Umbilical cord (tissue), 2 donors: ENCODE measurements around the gene TBX5. TPM values are rescaled to one million over a fixed set of nuclear protein-coding genes. Genes with fewer than 3 reads are reported as not detected.

Source experiments
- DNase-seq: peaks from one replicate; pipeline ENCODE4 v3.0.0-alpha.2; 2015; ENCODE audit warnings: low spot score
- total RNA-seq: library from RNA; depleted of rRNA; stranded (reverse); fragments of >200 nt; gene quantifications from one replicate; pipeline ENCODE4 v1.2.3, GENCODE V29; 2014; ENCODE audit warnings: low replicate concordance; ENCODE audit not compliant: insufficient read depth

TBX5 gene
- total RNA-seq, 1 donor from 2014 or later: 2.9 TPM

DNA sequence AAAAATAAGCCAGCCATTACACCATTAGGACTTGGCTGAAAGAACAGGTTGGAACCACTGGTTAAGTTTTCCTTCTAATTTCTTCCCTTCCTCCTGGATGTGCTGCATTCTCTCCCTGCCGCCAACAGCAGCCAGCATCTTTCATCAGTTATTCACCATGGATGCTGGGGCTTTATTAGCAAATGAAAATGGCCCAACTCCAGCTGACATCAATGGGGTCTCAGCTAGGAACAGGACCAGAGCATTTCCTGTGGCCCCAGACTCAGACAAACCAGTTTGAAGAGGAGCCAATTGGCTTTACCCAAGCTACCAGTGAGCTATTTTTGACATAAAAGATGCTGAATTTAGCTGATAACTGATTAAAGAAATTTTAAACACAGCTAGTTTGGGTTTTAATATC is 26.0 kb upstream of the TBX5 start:
- no peak for DNase-seq

DNA sequence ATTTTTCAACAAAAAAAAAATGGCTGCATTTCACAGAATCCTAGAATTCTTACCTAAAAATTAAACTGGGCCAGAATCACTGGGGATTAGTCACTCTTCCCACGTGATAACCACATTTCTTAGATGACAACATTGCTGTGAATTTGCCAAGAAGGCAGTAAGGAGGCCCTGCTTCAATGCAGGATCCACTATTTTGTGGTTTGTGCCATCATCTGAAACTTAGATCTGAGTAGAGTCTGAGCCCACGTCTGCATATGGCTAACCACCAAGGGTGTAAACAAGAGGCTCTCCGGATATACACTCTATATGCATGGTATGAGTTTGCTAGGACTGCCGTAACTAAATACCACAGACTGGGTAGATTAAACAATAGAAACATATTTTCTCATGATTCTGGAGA is 24.4 kb upstream of the TBX5 start:
- DNase-seq: no peak

DNA sequence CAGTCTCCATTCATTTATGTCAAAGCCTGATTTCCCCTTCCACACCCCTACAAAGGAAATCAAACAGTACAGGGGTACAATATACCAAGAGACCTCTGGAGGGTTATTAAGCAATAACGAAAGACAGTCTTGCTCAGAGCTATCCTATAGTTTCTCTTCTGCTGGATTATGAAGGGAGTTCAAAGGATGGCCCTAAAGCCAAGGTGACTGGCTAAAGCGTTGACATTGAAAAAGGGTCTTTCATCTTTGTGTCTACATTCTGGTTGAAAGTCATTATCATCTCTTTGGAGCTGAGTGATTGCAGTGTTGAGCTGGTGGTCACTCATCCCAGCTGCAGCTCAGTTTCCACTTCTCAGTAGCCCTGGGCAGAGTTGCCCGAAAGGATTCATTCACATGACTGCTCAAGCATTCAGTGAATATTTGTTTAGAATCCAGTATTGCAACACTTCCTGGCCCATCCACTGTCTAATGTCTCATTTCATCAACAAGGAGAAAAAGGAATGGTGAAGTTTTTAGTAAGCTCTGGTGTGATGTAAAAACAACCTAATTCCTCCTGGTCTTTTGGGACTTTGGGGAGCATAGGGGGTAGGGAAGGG is 19.2 kb upstream of the TBX5 start:
- no peak for DNase-seq

DNA sequence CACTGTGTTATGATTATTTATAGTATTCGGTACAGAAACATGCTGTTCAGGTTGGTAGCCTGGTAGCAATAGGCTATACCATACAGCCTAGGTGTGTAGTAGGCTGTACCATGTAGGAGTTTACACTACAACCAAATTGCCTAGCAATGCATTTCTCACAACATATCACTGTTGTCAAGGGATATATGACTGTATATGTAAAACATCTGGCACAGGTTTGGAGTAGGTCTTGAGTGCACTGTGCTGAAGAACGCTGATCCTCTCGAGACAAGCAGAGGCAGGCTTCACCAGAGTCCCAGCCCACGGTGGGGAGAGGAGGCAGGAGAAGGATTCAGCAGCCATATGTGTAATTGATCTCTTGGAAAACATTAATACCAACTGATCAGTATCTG is 15.0 kb upstream of the TBX5 start:
- no peak for DNase-seq

DNA sequence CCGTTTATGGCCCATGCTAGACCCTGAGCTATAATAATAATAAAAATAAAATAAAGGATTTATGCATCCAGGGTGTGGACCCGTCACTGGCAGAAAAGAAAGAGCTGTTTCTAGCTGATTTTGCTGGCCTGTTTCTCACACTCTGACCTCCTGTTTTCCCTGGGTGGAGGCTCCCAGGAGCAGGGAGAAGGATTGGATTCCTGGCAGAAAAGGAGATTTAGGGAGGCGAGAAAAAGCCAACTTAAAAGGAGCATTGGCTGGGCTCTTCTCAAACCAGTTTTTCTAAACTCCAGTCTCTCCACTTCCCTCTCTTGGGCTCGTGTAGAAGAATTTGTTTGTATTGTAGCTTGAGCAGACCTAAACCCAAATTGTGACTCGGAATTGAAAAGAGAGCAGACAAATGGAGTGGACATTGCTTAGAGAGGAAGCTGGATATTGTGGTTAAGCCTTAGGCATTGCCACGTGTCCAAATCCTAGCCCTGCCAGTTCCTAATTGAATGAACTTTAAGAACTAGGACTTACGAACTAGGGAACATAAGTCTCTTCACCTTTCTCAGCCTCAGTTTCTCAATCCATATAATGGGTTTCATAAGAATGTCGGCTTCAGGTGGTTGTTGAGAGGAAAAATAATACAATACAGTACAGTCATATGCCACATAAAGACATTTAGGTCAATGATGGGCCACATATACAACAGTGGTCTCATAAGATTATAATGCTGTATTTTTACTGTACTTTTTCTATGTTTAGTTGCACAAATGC is 14.4 kb upstream of the TBX5 start:
- no peak for DNase-seq

DNA sequence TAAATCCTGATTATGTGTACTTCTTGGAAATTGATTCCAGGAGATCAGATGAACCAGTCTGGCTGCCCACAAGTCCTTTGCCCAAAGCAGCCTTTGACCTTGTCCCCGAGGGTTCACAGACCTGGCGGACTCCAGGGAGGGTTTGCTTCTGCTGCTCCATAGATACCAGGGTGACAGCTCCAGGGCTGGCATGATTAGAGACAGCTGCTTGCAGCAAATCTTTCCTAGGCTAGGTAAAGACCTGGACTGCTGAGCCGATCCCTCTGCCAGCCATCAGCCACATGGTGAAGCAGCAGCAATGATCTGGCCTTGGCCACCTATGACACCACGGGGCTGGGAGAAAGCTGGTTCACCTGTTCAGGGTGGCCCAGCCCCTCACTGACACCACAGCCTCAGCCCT is 10.1 kb upstream of the TBX5 start:
- DNase-seq: no peak

DNA sequence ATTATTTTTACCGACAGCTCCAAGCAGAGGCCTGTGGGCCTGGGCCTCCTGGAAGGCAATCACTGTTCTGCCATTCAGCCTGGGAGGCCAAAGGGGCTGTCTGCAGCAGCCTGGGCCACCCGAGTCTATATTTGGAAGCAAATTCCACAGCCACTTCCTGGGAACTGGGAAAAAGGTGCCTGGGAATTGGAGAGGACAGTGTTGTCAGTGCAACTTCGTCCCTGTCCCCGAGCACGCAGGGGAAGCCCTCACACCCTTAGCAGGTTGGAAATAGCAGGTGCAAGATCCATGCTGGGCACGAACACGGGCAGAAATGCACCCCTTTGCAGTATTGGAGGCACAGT is 9.6 kb upstream of the TBX5 start:
- DNase-seq: no peak

DNA sequence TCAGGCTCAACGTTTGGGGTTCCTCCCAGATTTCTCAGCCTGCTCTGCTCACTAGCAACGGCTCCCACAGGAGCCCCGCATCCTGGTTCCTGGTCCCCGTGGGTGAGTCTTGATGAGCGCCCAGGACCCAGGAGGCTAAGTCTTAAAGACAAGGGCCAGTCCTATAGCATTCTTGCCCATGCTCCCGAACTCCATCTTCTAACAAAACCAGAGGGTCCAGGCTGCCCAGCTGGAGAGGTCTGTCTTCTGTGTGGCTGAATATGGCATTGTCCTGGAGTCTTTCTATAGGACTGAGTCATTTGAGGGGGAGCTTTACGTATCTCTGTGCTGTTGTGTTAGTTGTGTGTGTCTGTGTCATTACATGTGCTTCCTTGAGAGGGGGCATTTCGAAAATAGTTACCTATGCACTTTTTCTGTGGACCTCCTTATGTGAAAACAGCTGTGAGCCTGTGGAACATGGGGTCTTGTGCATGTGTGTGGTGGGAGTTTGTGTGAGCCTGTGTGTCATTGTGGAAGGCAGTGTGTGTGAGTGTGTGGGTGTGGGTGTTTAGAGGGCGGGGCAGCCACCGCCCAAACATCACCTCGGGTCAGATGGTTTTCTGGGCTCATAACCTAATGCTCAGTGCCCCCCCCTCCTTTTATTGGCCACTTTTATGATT is 9.1 kb upstream of the TBX5 start:
- DNase-seq: no peak

DNA sequence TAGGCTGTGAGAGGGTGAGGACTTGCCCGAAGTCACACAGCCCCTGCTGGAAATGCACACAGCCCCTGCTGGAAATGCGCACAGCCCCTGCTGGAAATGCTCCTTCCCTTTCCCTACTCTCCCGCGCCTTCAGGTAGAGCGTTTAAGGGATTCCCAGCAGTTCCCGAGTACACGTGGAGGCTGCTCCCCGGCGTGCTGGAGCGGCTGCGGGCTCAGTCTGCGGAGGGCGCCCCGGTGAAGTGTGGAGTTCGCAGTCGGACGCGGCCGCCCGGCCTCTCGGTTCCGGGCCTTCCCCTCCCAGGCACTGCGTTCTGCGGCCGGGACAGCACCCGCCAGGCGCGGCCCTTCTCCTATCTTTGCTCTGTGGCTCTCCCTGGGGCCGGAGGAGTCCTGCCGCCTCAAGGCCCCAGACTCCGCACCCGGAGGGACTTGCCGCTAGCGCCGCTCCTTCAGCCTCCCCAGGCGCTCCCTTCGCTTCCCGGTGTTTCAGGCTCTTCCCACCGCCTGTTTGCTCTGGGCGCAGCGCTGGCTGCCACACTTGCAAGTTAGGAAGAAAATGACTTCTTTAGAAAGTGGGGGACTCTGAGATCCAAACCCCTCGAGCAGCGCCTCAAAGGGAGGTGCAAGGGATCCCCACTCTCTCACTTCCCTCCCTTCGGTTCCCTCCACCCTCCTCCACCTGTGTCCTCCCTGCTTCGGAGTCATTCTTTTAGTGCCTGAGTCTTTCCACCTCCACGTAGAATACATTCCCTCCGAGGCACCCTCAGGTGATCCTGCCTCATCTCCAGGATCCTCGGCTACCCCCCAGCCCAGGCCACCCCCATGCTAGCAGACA is 8.3 kb upstream of the TBX5 start:
- no peak for DNase-seq

DNA sequence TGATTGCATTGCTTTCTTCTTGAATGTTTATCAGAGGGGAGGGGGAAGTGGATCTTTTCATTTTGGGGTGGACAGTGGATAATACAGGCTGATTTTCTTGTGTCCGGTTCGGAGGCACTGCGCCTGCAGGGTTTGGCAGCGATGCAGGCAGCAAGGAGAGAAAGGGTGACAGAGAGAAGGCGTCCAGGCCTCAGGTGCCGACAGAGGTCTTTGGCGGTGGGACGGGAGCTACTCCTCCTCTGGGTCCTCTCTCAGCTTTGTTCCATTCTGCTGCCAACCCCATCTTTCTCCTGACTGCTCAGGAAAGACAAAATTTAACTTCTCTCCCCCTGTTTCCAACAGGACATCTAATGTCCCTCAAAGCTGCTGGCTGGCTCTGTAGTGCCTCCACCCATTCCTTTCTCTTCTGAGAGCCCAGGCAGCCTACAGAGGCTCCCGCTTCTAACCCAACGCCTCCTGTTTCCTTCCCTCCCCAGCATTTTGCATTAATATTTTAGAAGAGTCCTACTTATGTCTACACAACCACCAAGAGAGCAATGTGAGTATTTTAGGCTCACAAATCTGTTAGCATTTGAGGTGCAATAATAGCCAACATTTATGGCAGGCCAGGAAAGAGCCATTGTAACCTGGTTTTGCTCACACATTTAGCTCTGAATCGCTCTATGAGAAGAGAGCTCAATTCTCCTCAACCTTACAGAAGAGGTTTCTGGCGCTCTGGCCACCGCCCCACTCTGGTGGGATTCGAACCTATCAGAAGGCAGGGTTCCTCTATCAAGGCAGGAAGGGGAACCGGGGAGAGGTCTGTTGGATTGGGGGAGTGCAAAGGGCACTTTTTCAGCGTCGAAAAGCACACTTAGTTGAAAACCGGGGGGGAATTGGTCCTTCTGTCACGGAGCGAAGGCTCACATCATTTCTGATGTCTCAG is 7.1 kb upstream of the TBX5 start:
- DNase-seq: no peak

DNA sequence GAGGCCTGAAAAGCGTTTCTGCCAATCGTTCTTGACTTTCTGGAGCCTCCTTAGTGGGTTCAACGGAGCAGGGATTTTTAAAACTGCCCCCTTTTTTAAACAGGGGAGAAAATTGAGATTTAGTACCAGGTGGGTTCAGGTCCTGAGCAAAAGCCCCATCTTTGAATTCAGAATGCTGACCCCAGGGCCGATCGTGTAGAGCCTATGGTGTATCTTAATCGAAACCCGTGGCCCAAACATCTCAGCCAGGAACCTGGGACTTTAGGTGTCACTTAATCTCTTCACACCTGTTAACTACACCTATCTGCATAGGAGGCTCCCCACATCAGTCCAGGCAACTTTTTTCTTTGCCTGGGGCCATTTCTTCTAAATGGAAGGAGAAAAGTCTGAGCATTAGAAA is 6.4 kb upstream of the TBX5 start:
- DNase-seq: no peak

DNA sequence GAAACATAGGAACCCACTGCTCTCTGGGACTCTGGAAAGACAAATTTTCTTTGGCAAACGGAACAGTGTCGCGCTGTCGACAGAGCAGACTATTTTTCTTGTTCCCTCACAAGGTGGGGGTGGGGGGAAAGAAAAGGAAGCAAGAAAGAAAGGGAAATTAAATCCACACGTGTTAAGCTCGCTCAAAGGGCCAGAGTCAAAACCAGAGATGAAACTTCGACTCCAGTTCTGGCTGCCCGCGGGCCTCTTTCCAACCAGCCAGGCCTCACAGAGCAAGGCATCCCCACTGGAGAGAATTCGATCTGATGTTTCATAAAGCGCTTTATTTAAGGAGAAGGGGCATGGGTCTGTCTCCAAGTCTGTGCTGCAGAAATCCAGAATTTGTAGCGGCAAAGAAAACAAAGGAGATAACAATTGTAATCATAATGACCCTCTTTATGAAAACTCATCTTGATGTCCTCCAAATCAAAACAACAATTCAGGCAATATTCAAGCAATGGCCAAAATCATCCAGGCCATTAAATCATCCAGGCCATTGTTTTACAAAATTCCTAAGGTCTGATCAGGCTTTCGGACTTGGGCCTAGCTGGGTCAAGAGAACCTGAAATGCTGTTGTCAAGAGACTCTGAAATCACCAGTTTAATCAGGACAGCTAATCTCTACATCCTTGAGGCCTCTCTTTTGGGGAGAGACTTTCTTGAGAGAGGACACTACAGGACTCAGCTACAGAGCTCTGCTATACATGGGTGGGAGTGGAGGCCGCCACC is 5.3 kb upstream of the TBX5 start:
- no peak for DNase-seq

DNA sequence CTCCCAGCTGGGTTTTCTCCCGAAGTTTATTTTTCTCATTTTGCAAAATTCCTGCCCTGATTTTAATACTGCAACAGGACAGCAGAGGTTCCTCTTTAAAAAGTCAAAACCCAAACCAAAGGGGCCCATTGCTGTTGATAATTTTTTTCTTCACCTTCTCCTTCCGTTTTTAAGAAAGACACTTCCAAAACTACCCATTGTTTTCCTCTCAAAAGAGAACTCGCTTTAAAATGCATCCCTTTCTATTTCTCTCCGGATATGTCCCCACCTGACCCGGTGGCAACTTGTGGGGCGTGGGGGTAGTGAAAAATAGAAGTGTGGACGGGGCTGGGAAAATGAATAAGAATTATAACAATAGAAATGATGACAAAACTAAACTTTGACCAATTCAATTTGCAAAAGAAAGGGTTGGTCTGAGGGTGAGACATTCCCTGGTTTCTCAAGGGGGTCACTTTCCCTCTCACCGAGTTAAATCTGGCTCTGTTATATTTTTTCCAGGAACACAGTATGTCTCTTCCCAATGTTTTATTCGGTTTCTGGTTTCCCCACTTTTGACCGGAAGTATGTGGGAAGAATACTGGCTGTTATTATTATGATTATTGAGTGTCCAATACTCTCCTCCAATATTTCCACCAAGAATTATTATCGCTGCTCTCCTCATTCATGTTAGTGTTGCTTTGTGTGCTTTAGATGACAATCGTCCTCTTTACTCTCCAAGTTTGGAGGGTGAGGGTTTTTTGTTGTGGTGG is 4.1 kb upstream of the TBX5 start:
- no peak for DNase-seq

DNA sequence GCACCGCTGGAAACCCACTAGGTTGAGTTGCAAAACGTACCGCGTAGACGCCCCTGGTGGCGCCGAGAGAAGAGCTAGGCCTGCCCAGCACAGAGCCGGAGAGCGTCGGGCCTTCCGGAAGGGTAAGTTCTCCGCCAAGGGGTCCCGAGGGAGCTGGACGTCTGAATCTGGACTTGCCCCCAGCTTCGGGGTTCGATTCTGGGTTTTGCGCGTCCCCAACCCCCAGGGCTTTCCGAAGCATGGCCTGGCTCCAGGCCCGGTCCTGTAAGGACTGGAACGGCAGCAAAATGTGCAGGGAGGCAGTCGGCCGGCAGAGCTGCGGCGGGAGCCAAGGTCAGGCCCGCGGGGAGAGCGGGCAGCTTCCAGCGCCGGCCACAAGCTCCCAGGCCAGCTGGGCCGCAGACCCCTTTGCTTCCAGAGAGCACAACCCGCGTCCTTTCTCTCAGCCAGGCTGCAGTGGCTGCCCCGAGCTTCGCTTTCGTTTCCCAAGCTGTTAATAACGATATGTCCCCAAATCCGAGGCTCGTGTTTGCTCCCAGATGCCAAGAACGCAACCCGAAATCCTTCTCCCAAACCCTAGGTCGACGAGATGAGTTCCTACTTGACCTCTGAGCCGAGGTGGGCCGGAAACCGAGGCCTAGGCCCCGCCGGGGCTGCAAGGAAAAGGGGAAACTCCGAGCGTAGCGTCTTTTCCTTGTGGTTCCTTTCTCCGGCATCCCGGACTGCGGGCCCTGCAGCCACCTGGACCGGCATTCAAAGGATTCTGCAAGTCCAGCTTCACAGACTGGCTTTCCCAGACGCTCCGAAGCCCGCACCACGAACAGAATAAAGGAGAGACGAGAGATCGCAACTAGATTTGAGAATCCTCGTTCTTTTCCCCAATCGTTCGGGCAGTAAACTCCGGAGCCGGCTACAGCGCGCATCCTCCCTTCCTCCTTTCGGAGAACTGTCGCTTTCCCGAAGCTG is 3.2 kb upstream of the TBX5 start:
- DNase-seq: peak; percentile 24

DNA sequence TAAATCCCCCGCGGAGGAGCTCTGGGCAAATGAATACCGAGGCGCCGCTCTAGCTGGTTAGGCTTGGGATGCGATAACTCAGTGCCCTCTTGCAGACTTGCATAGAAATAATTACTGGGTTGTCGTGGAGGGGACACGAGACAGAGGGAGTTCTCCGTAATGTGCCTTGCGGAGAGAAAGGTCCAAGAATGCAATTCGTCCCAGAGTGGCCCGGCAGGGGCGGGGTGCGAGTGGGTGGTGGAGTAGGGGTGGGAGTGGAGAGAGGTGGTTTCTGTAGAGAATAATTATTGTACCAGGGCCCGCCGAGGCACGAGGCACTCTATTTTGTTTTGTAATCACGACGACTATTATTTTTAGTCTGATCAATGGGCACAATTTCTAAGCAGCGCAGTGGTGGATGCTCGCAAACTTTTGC is 2.5 kb upstream of the TBX5 start:
- no peak for DNase-seq

DNA sequence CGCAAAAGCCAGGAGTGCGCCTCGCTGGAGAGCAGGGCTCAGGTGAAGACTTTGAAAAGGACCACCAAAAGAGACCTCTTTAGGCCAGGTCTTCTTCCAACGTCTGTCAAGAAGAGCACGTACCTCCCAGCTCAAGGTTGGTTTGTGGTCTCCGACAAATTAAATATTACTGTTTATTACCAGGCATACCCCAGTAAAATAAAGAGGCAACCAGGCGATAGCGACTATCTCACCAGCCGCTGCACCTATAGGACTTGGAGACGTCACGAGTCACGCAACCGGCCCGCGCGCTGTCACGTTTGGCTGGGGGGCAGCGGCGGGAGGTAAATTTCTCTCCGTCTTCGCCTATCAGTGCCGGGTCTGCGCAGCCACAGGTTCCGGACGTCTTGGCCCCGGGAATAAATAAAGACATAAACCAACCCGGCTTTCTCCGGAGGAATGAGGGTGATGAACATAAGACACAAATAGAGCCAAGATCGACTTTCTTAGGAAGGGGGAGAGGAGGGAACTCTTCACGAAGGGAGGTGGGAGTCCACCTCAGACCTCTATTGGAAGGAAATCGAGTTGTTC is 2.0 kb upstream of the TBX5 start:
- DNase-seq: no peak

DNA sequence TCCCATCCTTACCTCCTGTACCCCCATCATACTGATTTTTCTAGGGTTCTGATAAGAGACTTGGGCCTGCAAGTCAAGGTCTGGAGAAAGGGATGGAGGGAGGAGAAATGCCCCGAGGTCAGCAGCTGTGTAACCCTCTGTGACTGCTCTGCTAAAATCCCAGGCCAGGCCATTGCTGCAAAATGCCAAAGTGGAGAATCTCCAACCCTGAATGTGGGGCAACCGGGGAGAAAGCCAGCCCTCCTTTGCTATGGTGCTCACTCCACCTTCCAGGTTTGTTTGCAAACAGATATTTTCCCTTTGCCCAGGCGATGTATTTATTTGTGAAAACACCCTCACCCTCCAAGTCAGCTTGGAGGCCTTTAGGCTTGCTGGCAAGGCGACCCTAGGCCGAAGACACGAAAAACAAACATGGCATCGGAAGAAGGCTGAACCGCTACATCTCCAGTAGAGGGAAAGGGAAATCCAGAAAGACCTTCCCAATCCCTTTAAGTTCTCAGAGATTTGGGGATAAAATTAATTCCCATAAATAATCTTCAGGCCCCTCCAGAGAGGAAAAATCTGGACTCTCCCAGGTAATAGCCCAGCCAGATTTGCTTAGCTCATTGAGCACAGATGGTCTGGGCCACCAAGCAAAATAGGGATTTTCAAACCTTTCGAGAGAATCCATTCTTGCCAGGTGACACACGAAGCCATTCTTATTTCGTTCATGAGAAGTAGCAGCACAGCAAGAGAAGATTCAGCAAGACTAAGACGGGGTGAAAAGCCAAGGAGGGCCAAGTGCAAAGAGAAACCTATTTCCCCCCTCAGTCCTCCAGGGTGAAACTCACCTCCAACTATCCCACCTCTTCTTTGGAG is 1.3 kb upstream of the TBX5 start:
- no peak for DNase-seq
